ENCODE results near the gene ANTKMT.

GRCh38 chr16:759110-759910 lies 38.4 kb downstream of the ANTKMT start:
- TF ChIP-seq CTCF (conservative IDR thresholded peaks at IDR 0.05 in 1 of 2, IDR thresholded peaks at IDR 0.05 in 1 of 2; ENCODE audit: low read depth in 1 of 2, low read length in 2 of 2): no peak
- no peak for TF ChIP-seq EZH2 (IDR thresholded peaks at IDR 0.05; ENCODE audit: low read length, missing control alignments)

Data from fibroblast of lung (primary cell).